Activated naive CD8-positive, alpha-beta T cell treated with anti-CD3 and anti-CD28 coated beads, Interleukin-2, amount 50 U/mL, for 24 hours (primary cell): Measurements from ENCODE around the gene SIX3.

Experiments
- ATAC-seq: fragments of 150-1000 bp; cut with Tn5 transposase; one replicate; pipeline ENCODE4 v1.10.0; 2021
- DNase-seq: peaks from one replicate; pipeline ENCODE4 v3.0.0; 2021
- H3K27ac Mint-ChIP-seq: one replicate; pipeline ENCODE4 v1.8.0; 2021; ENCODE audit warnings: mild to moderate bottlenecking, mixed read lengths
- H3K27me3 Mint-ChIP-seq: one replicate; pipeline ENCODE4 v1.8.0; 2021; ENCODE audit warnings: mixed read lengths
- H3K36me3 Mint-ChIP-seq: one replicate; pipeline ENCODE4 v1.8.0; 2021; ENCODE audit warnings: low read depth, mixed read lengths
- H3K4me1 Mint-ChIP-seq: one replicate; pipeline ENCODE4 v1.8.0; 2021; ENCODE audit warnings: mixed read lengths
- H3K4me3 Mint-ChIP-seq: one replicate; pipeline ENCODE4 v1.8.0; 2021; ENCODE audit warnings: mild to moderate bottlenecking, moderate library complexity, mixed read lengths
- H3K9me3 Mint-ChIP-seq: one replicate; pipeline ENCODE4 v1.8.0; 2021; ENCODE audit warnings: mixed read lengths

The SIX3 gene

GRCh38 chr2:44935729-44936098 is 5.8 kb upstream of the SIX3 start:
- no peaks in the 10 kb centered on the region for H3K36me3 Mint-ChIP-seq
- ATAC-seq, result no peak
- H3K9me3 Mint-ChIP-seq, result no peaks in the 10 kb centered on the region
- H3K4me1 Mint-ChIP-seq, result peaks cover 23% of the 10 kb centered on the region
- no peak overlapping the region for H3K27ac Mint-ChIP-seq
- H3K27me3 Mint-ChIP-seq, result peaks cover 84% of the 10 kb centered on the region
- no peak for DNase-seq
- H3K4me3 Mint-ChIP-seq, result no peak overlapping the region

GRCh38 chr2:44936275-44936674 is 5.2 kb upstream of the SIX3 start:
- Mint-ChIP-seq H3K4me1 (peaks cover 23% of the 10 kb centered on the region), H3K4me3 (no peak overlapping the region), H3K27me3 (peaks cover 82% of the 10 kb centered on the region), H3K27ac (no peak overlapping the region), H3K9me3 (no peaks in the 10 kb centered on the region), H3K36me3 (no peaks in the 10 kb centered on the region)
- ATAC-seq, result no peak
- no peak for DNase-seq

- ATAC-seq (no peak), DNase-seq (no peak)
- no peaks in the 10 kb centered on the region for H3K36me3 Mint-ChIP-seq
- H3K9me3 Mint-ChIP-seq, result no peaks in the 10 kb centered on the region
- peaks cover 27% of the 10 kb centered on the region for H3K4me1 Mint-ChIP-seq
- H3K27me3 Mint-ChIP-seq, result peaks cover 82% of the 10 kb centered on the region
- H3K4me3 Mint-ChIP-seq, result no peak overlapping the region
- no peak overlapping the region for H3K27ac Mint-ChIP-seq
Observed at GRCh38 chr2:44936715-44937687, 4.5 kb upstream of the SIX3 start.

GRCh38 chr2:44937688-44938240 is 3.7 kb upstream of the SIX3 start:
- ATAC-seq, result peak; percentile 41

DNA sequence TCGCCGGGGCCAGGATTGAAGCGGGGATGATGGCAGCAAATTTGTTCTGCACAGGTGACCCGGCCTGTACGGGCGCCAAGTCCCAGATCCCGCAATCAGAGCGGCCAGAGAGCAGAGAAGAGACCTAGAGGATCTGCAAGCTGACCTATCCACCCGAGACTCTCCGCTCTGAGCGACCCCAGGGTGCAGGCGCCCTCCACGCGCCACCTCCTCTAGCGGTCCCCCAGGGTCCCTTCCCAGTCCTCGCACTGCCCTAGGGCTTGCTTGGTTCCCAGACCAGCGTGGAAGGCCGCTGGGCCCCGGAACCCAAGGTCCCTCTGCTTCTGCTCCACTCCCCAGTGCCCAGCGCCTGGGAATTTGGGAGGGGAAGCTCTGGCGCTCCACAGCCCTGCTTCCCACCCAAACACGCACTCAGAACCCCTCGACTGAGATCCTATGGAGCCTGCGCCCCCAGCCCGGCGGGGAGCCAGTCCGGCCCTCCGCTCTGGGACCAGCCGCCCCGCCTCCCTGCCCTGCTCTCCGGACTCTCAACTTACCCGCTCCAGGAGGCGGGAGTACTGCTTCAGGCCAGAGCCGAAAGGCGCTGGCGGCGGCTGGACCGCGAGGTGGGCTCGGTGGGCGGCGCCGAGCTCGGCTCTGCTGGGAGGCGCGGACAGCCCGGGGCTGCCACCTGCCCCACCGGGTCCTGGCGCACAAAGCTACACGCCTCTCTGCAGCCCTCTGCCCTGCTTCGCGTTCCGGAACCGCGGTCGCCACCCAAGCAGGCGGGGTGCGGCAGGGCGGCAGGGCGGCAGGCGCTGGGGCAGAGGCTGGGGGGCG is 3.0 kb upstream of the SIX3 start:
- H3K36me3 Mint-ChIP-seq, result no peaks in the 10 kb centered on the region
- ATAC-seq (no peak), DNase-seq (no peak)
- H3K27me3 Mint-ChIP-seq, result peaks cover 80% of the 10 kb centered on the region
- H3K4me1 Mint-ChIP-seq, result peaks cover 32% of the 10 kb centered on the region
- peak overlapping the region; percentile 34 for H3K4me3 Mint-ChIP-seq
- H3K27ac Mint-ChIP-seq, result no peak overlapping the region
- no peaks in the 10 kb centered on the region for H3K9me3 Mint-ChIP-seq

More at GRCh38 chr2:44937688-44938240, 3.7 kb upstream of the SIX3 start:
- H3K27ac Mint-ChIP-seq, result no peak overlapping the region
- H3K4me3 Mint-ChIP-seq, result peak overlapping the region; percentile 34
- peaks cover 29% of the 10 kb centered on the region for H3K4me1 Mint-ChIP-seq
- no peaks in the 10 kb centered on the region for H3K9me3 Mint-ChIP-seq
- peak; percentile 55 for DNase-seq
- no peaks in the 10 kb centered on the region for H3K36me3 Mint-ChIP-seq
- peaks cover 80% of the 10 kb centered on the region for H3K27me3 Mint-ChIP-seq

DNA sequence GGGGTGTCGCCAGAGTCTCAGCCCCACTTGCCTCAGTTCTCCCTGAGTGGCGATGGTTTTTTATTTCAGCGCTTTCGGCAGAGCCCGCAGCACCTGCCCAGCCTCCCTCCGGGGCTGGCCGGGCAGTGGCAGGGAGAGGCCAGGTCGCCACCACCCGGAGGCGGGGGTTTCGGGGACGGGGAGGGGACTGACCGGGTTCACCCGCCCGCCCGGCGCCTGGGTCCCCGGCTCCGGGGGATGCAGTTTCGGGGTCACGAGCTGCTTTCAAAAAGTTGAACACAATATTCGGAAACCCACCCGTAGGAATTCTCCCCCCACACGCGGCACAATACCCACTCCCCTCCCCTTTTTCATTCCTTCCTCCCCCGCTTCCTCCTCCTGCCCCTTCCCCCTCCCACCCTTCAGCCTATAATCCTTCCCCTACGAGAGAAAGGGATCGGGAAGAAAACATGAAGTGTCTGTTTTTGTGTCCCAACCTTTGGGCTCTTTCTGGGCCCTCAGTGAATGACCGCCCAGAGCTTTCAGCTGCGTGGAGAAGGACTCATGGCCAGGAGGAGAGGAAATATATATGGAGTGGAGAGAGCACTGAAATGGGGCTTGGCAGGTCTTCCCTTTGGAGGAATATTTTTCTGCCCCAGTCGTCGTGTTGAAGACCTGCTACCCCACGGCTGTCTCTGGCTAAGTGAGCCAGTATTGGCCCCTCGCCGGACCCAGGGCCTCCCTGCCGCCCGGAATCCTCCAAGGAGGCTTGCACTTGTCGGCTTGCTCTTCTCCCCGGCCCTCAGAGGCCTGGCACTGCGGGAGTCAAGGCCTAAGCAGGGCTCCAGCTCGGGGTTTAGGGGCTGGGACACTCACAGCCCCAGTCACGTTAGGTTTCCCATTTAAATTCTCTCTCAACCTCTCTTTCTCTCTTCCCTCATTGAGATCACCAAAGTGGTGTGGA is 2.1 kb upstream of the SIX3 start:
- peaks cover 35% of the 10 kb centered on the region for H3K4me1 Mint-ChIP-seq
- peaks cover 80% of the 10 kb centered on the region for H3K27me3 Mint-ChIP-seq
- no peaks in the 10 kb centered on the region for H3K36me3 Mint-ChIP-seq
- H3K9me3 Mint-ChIP-seq, result no peaks in the 10 kb centered on the region
- no peak for DNase-seq
- H3K4me3 Mint-ChIP-seq, result no peak overlapping the region
- no peak for ATAC-seq
- no peak overlapping the region for H3K27ac Mint-ChIP-seq

DNA sequence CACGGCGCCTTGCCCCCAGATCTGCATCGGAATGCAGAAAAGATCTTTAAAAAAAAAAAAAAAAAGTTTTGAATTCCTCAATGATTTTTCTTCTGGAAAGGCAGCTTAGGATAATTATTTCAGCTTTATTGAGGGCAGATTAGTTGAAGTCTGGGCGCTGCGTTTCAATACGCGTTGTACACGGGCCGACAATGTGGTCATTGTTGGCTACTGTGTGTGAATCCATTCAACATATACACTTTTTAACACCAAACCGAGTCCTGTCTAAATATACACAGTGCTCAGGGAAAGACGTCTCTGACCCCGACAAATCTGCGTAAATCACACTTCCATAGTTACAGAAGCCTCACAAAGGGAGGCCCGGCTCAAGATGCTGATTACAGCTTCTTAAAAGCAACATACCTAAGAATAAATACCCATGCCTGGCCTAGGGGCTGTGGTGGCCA is 1.4 kb upstream of the SIX3 start:
- peaks cover 79% of the 10 kb centered on the region for H3K27me3 Mint-ChIP-seq
- H3K36me3 Mint-ChIP-seq, result no peaks in the 10 kb centered on the region
- DNase-seq, result no peak
- H3K4me1 Mint-ChIP-seq, result peaks cover 39% of the 10 kb centered on the region
- no peak overlapping the region for H3K27ac Mint-ChIP-seq
- no peaks in the 10 kb centered on the region for H3K9me3 Mint-ChIP-seq
- ATAC-seq, result no peak
- H3K4me3 Mint-ChIP-seq, result no peak overlapping the region

DNA sequence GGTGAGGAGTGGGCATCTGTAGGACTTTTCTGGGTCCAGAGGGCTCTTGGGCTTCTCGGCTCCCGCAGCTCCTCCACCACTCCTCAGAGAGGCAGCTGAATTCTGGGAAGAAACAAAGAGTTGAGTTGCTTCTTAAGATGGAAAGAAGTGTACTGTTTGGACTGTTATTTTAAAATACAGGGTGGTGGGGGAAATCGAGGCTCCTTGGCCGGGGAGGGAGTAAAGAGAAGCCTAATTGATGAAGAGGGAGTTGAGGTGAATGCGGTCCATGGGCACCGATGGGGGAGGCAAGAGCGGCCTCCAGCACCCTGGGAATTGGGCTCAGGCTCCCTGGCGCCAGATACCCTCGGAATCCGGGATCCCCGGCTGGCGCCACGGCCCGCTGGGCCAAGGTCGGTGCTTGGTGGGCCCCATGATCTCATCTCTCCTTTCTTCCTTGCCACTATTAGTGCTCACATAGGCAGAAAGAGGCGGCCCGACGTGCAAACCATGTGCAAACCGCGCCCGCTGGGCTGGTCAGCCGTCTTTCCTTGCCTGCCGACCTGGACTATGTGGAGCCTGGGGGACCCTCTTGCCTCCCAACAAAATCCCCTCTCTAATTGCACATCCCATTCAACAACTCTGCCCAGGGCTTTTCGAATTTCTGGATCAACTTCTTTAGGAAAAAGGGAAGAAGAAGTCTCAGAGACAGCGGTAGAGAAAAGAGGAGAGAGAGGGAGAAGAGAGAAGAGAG is 604 bp upstream of the SIX3 start:
- no peaks in the 10 kb centered on the region for H3K36me3 Mint-ChIP-seq
- H3K27ac Mint-ChIP-seq, result no peak overlapping the region
- H3K9me3 Mint-ChIP-seq, result no peaks in the 10 kb centered on the region
- DNase-seq (no peak), ATAC-seq (no peak)
- H3K4me3 Mint-ChIP-seq, result peak overlapping the region; percentile 82
- H3K4me1 Mint-ChIP-seq, result peaks cover 41% of the 10 kb centered on the region
- peaks cover 82% of the 10 kb centered on the region for H3K27me3 Mint-ChIP-seq

DNA sequence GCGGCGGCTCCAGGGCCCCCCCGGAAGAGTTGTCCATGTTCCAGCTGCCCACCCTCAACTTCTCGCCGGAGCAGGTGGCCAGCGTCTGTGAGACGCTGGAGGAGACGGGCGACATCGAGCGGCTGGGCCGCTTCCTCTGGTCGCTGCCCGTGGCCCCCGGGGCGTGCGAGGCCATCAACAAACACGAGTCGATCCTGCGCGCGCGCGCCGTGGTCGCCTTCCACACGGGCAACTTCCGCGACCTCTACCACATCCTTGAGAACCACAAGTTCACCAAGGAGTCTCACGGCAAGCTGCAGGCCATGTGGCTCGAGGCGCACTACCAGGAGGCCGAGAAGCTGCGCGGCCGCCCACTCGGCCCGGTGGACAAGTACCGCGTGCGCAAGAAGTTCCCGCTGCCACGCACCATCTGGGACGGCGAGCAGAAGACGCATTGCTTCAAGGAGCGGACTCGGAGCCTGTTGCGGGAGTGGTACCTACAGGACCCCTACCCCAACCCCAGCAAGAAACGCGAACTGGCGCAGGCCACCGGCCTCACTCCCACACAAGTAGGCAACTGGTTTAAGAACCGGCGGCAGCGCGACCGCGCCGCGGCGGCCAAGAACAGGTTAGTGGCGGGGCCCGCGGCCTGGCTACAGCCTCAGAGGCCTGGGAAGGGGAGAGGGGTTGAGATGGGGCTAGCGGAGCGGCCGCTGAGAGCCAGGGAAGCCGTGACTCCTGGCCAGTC is 965 bp downstream of the SIX3 start:
- no peak for ATAC-seq
- Mint-ChIP-seq H3K4me3 (peak overlapping the region; percentile 82), H3K36me3 (no peaks in the 10 kb centered on the region), H3K27ac (no peak overlapping the region), H3K4me1 (peaks cover 39% of the 10 kb centered on the region), H3K27me3 (peaks cover 81% of the 10 kb centered on the region), H3K9me3 (no peaks in the 10 kb centered on the region)
- no peak for DNase-seq

GRCh38 chr2:44943031-44943692 is 1.7 kb downstream of the SIX3 start:
- no peak for ATAC-seq
- peaks cover 83% of the 10 kb centered on the region for H3K27me3 Mint-ChIP-seq
- no peak overlapping the region for H3K27ac Mint-ChIP-seq
- DNase-seq, result no peak
- H3K4me1 Mint-ChIP-seq, result peaks cover 36% of the 10 kb centered on the region
- no peaks in the 10 kb centered on the region for H3K36me3 Mint-ChIP-seq
- H3K4me3 Mint-ChIP-seq, result peak overlapping the region; percentile 57
- H3K9me3 Mint-ChIP-seq, result no peaks in the 10 kb centered on the region

GRCh38 chr2:44943693-44944101 is 2.2 kb downstream of the SIX3 start:
- H3K36me3 Mint-ChIP-seq, result no peaks in the 10 kb centered on the region
- DNase-seq (no peak), ATAC-seq (no peak)
- no peak overlapping the region for H3K27ac Mint-ChIP-seq
- no peaks in the 10 kb centered on the region for H3K9me3 Mint-ChIP-seq
- H3K4me3 Mint-ChIP-seq, result no peak overlapping the region
- peaks cover 33% of the 10 kb centered on the region for H3K4me1 Mint-ChIP-seq
- peaks cover 84% of the 10 kb centered on the region for H3K27me3 Mint-ChIP-seq

GRCh38 chr2:44944102-44944951 is 2.8 kb downstream of the SIX3 start:
- ATAC-seq (no peak), DNase-seq (no peak)
- Mint-ChIP-seq H3K9me3 (no peaks in the 10 kb centered on the region), H3K4me1 (peaks cover 36% of the 10 kb centered on the region), H3K4me3 (no peak overlapping the region), H3K27me3 (peaks cover 90% of the 10 kb centered on the region), H3K36me3 (no peaks in the 10 kb centered on the region), H3K27ac (no peak overlapping the region)
